ENCODE results near the gene NRXN3. TPM values are rescaled to one million over a fixed set of nuclear protein-coding genes. Genes with fewer than 3 reads are reported as not detected.
A peak's percentile ranks its signal among the peaks of the same experiment; 100 is the strongest.

The NRXN3 gene
- total and polyA plus RNA-seq, 2 donors (not counting 1 experiment from before 2014, with no cell fraction given): 0.83 to 34.6 TPM

GRCh38 chr14:78245238-78245637, 75.1 kb downstream of the NRXN3 start:
- H3K27me3 ChIP-seq (ENCODE audit: control insufficient read depth, insufficient read depth, low read length): no peaks in the 10 kb centered on the region
- no peaks in the 10 kb centered on the region for H4K20me1 ChIP-seq (ENCODE audit: control insufficient read depth, extremely low read depth, insufficient read depth, low read length)

GRCh38 chr14:78248501-78249090, 78.4 kb downstream of the NRXN3 start:
- no peak overlapping the region for H3K4me2 ChIP-seq (ENCODE audit: extremely low read depth, insufficient read depth, low read length)
- H3K9ac ChIP-seq (ENCODE audit: insufficient read depth, low read length): no peak overlapping the region
- H3K4me1 ChIP-seq (ENCODE audit: control insufficient read depth, extremely low read depth, insufficient read depth, low read length): no peaks in the 10 kb centered on the region
- DNase-seq (ENCODE audit: low read depth in 2 of 2): peak in 1 of 2 donors; percentile 45
- H3K36me3 ChIP-seq (ENCODE audit: control insufficient read depth, insufficient read depth, low read length): no peaks in the 10 kb centered on the region
- no peaks in the 10 kb centered on the region for H3K9me3 ChIP-seq (ENCODE audit: control insufficient read depth, insufficient read depth, low read depth, low read length)
- no peak overlapping the region for H2AFZ ChIP-seq (ENCODE audit: low read length)
- H3K79me2 ChIP-seq (ENCODE audit: control insufficient read depth, insufficient read depth, low read length): no peaks in the 10 kb centered on the region
- H3K27ac ChIP-seq (ENCODE audit: insufficient read depth, low read length): no peak overlapping the region
- TF ChIP-seq EZH2 (IDR thresholded peaks at IDR 0.05; ENCODE audit: low read length, missing control alignments) (no peak), CTCF (conservative IDR thresholded peaks at IDR 0.05 in 1 of 2, IDR thresholded peaks at IDR 0.05 in 1 of 2; ENCODE audit: low read depth in 1 of 2, low read length in 2 of 2) (no peak)
- no peaks in the 10 kb centered on the region for H3K27me3 ChIP-seq (ENCODE audit: control insufficient read depth, insufficient read depth, low read length)
- H4K20me1 ChIP-seq (ENCODE audit: control insufficient read depth, extremely low read depth, insufficient read depth, low read length): no peaks in the 10 kb centered on the region
- no peak overlapping the region for H3K4me3 ChIP-seq (replicated peaks in 1 of 4; ENCODE audit: control extremely low read depth in 1 of 4, insufficient read depth in 1 of 4, low read depth in 3 of 4, low read length in 4 of 4)

More at GRCh38 chr14:78245238-78245637, 75.1 kb downstream of the NRXN3 start:
- DNase-seq (ENCODE audit: low read depth in 2 of 2): no peak
- Histone ChIP-seq H3K36me3 (ENCODE audit: control insufficient read depth, insufficient read depth, low read length) (no peaks in the 10 kb centered on the region), H3K79me2 (ENCODE audit: control insufficient read depth, insufficient read depth, low read length) (no peaks in the 10 kb centered on the region), H3K9ac (ENCODE audit: insufficient read depth, low read length) (no peak overlapping the region), H3K4me1 (ENCODE audit: control insufficient read depth, extremely low read depth, insufficient read depth, low read length) (no peaks in the 10 kb centered on the region), H2AFZ (ENCODE audit: low read length) (no peak overlapping the region), H3K27ac (ENCODE audit: insufficient read depth, low read length) (no peak overlapping the region), H3K9me3 (ENCODE audit: control insufficient read depth, insufficient read depth, low read depth, low read length) (no peaks in the 10 kb centered on the region), H3K4me2 (ENCODE audit: extremely low read depth, insufficient read depth, low read length) (no peak overlapping the region), H3K4me3 (replicated peaks in 1 of 4; ENCODE audit: control extremely low read depth in 1 of 4, insufficient read depth in 1 of 4, low read depth in 3 of 4, low read length in 4 of 4) (no peak overlapping the region)
- TF ChIP-seq EZH2 (IDR thresholded peaks at IDR 0.05; ENCODE audit: low read length, missing control alignments) (no peak), CTCF (conservative IDR thresholded peaks at IDR 0.05 in 1 of 2, IDR thresholded peaks at IDR 0.05 in 1 of 2; ENCODE audit: low read depth in 1 of 2, low read length in 2 of 2) (no peak)

GRCh38 chr14:78251308-78251707, 81.1 kb downstream of the NRXN3 start:
- no peaks in the 10 kb centered on the region for H3K36me3 ChIP-seq (ENCODE audit: control insufficient read depth, insufficient read depth, low read length)
- peaks cover 3% of the 10 kb centered on the region for H3K4me1 ChIP-seq (ENCODE audit: control insufficient read depth, extremely low read depth, insufficient read depth, low read length)
- H3K9me3 ChIP-seq (ENCODE audit: control insufficient read depth, insufficient read depth, low read depth, low read length): no peaks in the 10 kb centered on the region
- no peak for DNase-seq (ENCODE audit: low read depth in 2 of 2)
- H3K9ac ChIP-seq (ENCODE audit: insufficient read depth, low read length): no peak overlapping the region
- no peak overlapping the region for H3K4me2 ChIP-seq (ENCODE audit: extremely low read depth, insufficient read depth, low read length)
- no peak overlapping the region for H3K4me3 ChIP-seq (replicated peaks in 1 of 4; ENCODE audit: control extremely low read depth in 1 of 4, insufficient read depth in 1 of 4, low read depth in 3 of 4, low read length in 4 of 4)
- no peak overlapping the region for H2AFZ ChIP-seq (ENCODE audit: low read length)
- H3K79me2 ChIP-seq (ENCODE audit: control insufficient read depth, insufficient read depth, low read length): no peaks in the 10 kb centered on the region
- H3K27me3 ChIP-seq (ENCODE audit: control insufficient read depth, insufficient read depth, low read length): no peaks in the 10 kb centered on the region
- no peak for TF ChIP-seq CTCF (conservative IDR thresholded peaks at IDR 0.05 in 1 of 2, IDR thresholded peaks at IDR 0.05 in 1 of 2; ENCODE audit: low read depth in 1 of 2, low read length in 2 of 2)
- TF ChIP-seq EZH2 (IDR thresholded peaks at IDR 0.05; ENCODE audit: low read length, missing control alignments): no peak
- H4K20me1 ChIP-seq (ENCODE audit: control insufficient read depth, extremely low read depth, insufficient read depth, low read length): no peaks in the 10 kb centered on the region
- H3K27ac ChIP-seq (ENCODE audit: insufficient read depth, low read length): no peak overlapping the region

Measured in fibroblast of lung (primary cell).